OCI-LY7 (cell line): ENCODE measurements around the gene RTL1. TPM values are rescaled to one million over a fixed set of nuclear protein-coding genes. Genes with fewer than 3 reads are reported as not detected.

Experiments
- BruUV-seq: library from RNA; stranded (reverse); fragments of 400-500 nt; replicated peaks from 2 replicates; lab custom pipeline; 2021; lab: Mats Ljungman, UMichigan
- CTCF ChIA-PET: fragments of 300-600 bp; sonication (Branson Sonifier 250); formaldehyde crosslinking; loops from one replicate; lab custom pipeline; 2022; ENCODE audit warnings: antibody characterized with exemption; ENCODE audit not compliant: unreplicated experiment; lab: Charles Lee
- POLR2A ChIA-PET: fragments of 300-600 bp; sonication (Branson Sonifier 250); formaldehyde crosslinking; loops from one replicate; lab custom pipeline; 2022; ENCODE audit warnings: antibody characterized with exemption; lab: Charles Lee
- DNase-seq: peaks from one replicate; pipeline ENCODE4 v3.0.0-alpha.2; 2015; ENCODE audit warnings: low spot score
- H2AFZ ChIP-seq: fragments of 200-600 bp; sonication (generic), shearing (Covaris generic); 2 replicates; pipeline ENCODE4 v1.6.1; 2014; ENCODE audit warnings: mild to moderate bottlenecking, antibody characterized with exemption, low read length, moderate library complexity
- H3K27ac ChIP-seq: fragments of 200-600 bp; sonication (generic); 2 replicates; pipeline ENCODE4 v1.5.1; 2014; ENCODE audit warnings: mixed run types, low read depth, mild to moderate bottlenecking, moderate library complexity, low read length, inconsistent platforms; ENCODE audit not compliant: poor library complexity, severe bottlenecking
- H3K36me3 ChIP-seq: fragments of 200-600 bp; sonication (generic); 2 replicates; pipeline ENCODE4 v1.6.1; 2014; ENCODE audit warnings: mild to moderate bottlenecking, antibody characterized with exemption, low read length, moderate library complexity, mixed read lengths; ENCODE audit not compliant: insufficient read depth
- H3K4me1 ChIP-seq: fragments of 200-600 bp; sonication (generic); 2 replicates; pipeline ENCODE4 v1.5.1; 2014; ENCODE audit warnings: mild to moderate bottlenecking, low read length; ENCODE audit not compliant: insufficient read depth, poor library complexity, severe bottlenecking
- H3K4me2 ChIP-seq: fragments of 200-600 bp; sonication (generic); 2 replicates; pipeline ENCODE4 v1.6.1; 2014; ENCODE audit warnings: mild to moderate bottlenecking, low read length
- H3K4me3 ChIP-seq: fragments of 200-600 bp; sonication (generic); 2 replicates; pipeline ENCODE4 v1.5.1; 2014; ENCODE audit warnings: mild to moderate bottlenecking, low read depth, low read length; ENCODE audit not compliant: poor library complexity, severe bottlenecking
- H3K79me2 ChIP-seq: fragments of 200-600 bp; sonication (generic); 2 replicates; pipeline ENCODE4 v1.6.1; 2016; ENCODE audit warnings: low read depth, mild to moderate bottlenecking, low read length, moderate library complexity, mixed read lengths; ENCODE audit not compliant: insufficient read depth
- H3K9me2 ChIP-seq: fragments of 200-600 bp; sonication (generic); 2 replicates; pipeline ENCODE4 v1.6.1; 2016; ENCODE audit warnings: mild to moderate bottlenecking, low read length, mixed read lengths; ENCODE audit not compliant: insufficient read depth
- H3K9me3 ChIP-seq: fragments of 200-600 bp; sonication (generic); 2 replicates; pipeline ENCODE4 v1.6.1; 2014; ENCODE audit warnings: mild to moderate bottlenecking, mixed run types, low read length, mixed read lengths
- H4K20me1 ChIP-seq: fragments of 200-600 bp; sonication (generic); 2 replicates; pipeline ENCODE4 v1.6.1; 2014; ENCODE audit warnings: mild to moderate bottlenecking, antibody characterized with exemption, low read length, moderate library complexity, mixed read lengths; ENCODE audit not compliant: insufficient read depth
- CTCF ChIP-seq: fragments of 200-600 bp; sonication (generic); conservative IDR thresholded peaks from 2 replicates; pipeline ENCODE4 v1.5.1; 2014; ENCODE audit warnings: mild to moderate bottlenecking, antibody characterized with exemption, low read length, moderate library complexity, mixed read lengths
- EZH2phosphoT487 ChIP-seq: fragments of 200-600 bp; sonication (generic); IDR thresholded peaks from 2 replicates; pipeline ENCODE4 v1.6.1; 2018; ENCODE audit warnings: low read depth, borderline replicate concordance, mild to moderate bottlenecking, mixed run types, antibody characterized with exemption, low read length, moderate library complexity, mixed read lengths
- intact Hi-C: fragments of 100-400 bp; cut with micrococcal nuclease; formaldehyde crosslinking; loops from one replicate; pipeline ENCODE4 v1.10.0; 2022; ENCODE audit not compliant: unreplicated experiment
- total RNA-seq, 2 experiments: library from RNA; depleted of rRNA in 1 of 2; stranded (reverse); fragments of >200 nt in 1 of 2; shearing (Covaris generic) in 1 of 2; gene quantifications; 2 replicates each; pipeline ENCODE4 v1.2.3, GENCODE V29; 2014 to 2022

The RTL1 gene
- total RNA-seq, 2 experiments from 2014 or later, result not detected

- Histone ChIP-seq H3K4me1 (no peaks in the 10 kb centered on the region), H3K36me3 (no peaks in the 10 kb centered on the region), H3K27ac (no peak overlapping the region), H2AFZ (no peak overlapping the region), H3K4me3 (no peak overlapping the region), H4K20me1 (no peaks in the 10 kb centered on the region), H3K4me2 (no peak overlapping the region), H3K9me2 (no peaks in the 10 kb centered on the region), H3K9me3 (no peaks in the 10 kb centered on the region), H3K79me2 (no peaks in the 10 kb centered on the region)
- no peak for DNase-seq
- POLR2A ChIA-PET, result no interaction called here
- intact Hi-C loops, result no loop called here
- no peak for TF ChIP-seq EZH2phosphoT487
- TF ChIP-seq CTCF, result no peak
- CTCF ChIA-PET, result no interaction called here
- BruUV-seq, result no TSS peak
Measured at GRCh38 chr14:100860556-100861187, 42.9 kb downstream of the RTL1 start.

- ChIA-PET POLR2A (no interaction called here), CTCF (no interaction called here)
- Histone ChIP-seq H3K9me2 (no peaks in the 10 kb centered on the region), H3K27ac (no peak overlapping the region), H3K4me1 (no peaks in the 10 kb centered on the region), H3K4me3 (no peak overlapping the region), H2AFZ (no peak overlapping the region), H3K4me2 (no peak overlapping the region), H3K9me3 (no peaks in the 10 kb centered on the region), H3K36me3 (no peaks in the 10 kb centered on the region), H3K79me2 (no peaks in the 10 kb centered on the region), H4K20me1 (no peaks in the 10 kb centered on the region)
- BruUV-seq, result no TSS peak
- intact Hi-C loops, result no loop called here
- DNase-seq, result no peak
- TF ChIP-seq CTCF (no peak), EZH2phosphoT487 (no peak)
Measured at GRCh38 chr14:100859781-100860180, 43.7 kb downstream of the RTL1 start.

- H3K4me1 ChIP-seq, result no peaks in the 10 kb centered on the region
- BruUV-seq, result no TSS peak
- H4K20me1 ChIP-seq, result no peaks in the 10 kb centered on the region
- POLR2A ChIA-PET, result no interaction called here
- CTCF ChIA-PET, result no interaction called here
- H3K79me2 ChIP-seq, result no peaks in the 10 kb centered on the region
- DNase-seq, result no peak
- no peaks in the 10 kb centered on the region for H3K9me3 ChIP-seq
- H3K4me3 ChIP-seq, result no peak overlapping the region
- no peak overlapping the region for H3K27ac ChIP-seq
- no peak overlapping the region for H2AFZ ChIP-seq
- TF ChIP-seq EZH2phosphoT487, result no peak
- no peak for TF ChIP-seq CTCF
- no peaks in the 10 kb centered on the region for H3K9me2 ChIP-seq
- intact Hi-C loops, result no loop called here
- H3K4me2 ChIP-seq, result no peak overlapping the region
- H3K36me3 ChIP-seq, result no peaks in the 10 kb centered on the region
Measured at GRCh38 chr14:100858838-100859220, 44.7 kb downstream of the RTL1 start.
